ENCODE data around the gene PTPRM.

The PTPRM gene

DNA sequence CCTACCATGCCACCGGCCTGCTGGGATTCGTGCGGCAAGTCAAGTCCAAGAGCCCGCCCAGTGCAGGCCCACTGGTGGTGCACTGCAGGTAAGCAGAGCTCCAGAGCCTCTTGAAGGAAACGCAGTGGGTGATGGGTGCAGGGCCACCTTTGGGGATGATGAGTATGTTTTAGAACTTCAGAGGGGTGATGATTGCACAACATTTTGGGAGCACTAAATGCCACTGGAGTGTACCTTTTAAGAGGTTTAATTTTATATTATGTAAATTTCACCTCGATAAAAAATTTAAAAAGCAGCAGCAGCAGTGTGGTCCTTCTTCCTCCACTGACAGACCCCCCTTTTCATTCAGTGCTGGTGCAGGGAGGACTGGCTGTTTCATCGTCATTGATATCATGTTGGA is 809.0 kb downstream of the PTPRM start:
- FAIRE-seq: no peak

- FAIRE-seq: no peak
Observed at GRCh38 chr18:8379187-8379941, 812.2 kb downstream of the PTPRM start.

GRCh38 chr18:8380006-8380405 is 812.9 kb downstream of the PTPRM start:
- FAIRE-seq: no peak

DNA sequence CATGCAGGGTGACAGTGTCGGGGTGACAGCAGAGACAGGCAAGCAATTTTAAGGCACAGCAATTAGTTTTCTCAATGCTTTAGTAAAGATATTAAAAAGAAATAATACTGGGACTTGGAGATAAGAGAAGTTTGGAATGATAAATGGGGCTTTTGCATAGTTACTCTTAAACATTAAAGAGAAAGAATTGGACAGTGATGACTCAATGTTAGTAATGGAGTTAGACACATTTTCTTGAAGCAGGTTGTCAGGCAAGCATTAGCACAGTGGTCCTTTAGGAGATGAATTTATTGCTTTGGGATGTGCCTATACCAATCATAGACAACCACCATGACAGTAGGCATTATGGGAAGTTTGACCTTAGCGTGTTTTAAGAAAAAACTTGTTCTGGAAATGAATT is 813.8 kb downstream of the PTPRM start:
- FAIRE-seq: no peak

DNA sequence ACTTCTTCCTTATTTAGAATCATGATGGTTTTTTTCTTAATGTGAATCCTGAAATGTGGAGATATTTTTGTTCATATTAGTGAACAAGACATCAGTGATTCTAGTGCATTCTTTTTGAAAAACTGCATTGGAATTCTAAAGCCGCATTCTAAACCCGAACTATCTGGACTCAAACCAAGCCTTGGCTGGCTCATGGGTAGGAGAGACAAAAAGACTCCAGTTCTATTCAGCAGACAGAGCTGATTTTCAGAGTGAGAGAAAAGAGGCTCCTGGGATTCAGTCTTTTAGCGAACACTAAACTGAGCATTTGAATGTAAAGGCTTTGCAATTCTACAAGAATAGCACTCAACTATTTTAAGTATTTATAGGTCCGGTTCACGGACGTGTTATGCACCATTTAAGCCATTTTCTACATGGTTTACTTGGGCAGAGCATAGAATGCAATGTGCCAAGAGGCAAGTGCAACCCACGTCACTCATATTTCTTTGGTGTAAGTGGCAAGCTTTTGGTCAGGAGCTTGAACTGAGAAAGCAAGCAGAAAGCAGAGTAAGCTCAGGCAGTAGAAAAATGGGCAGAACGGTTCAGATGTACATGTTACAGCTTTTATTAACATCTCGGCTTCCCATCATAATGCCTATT is 814.8 kb downstream of the PTPRM start:
- FAIRE-seq: no peak

- no peak for FAIRE-seq
Observed at GRCh38 chr18:8385400-8385799, 818.3 kb downstream of the PTPRM start.

DNA sequence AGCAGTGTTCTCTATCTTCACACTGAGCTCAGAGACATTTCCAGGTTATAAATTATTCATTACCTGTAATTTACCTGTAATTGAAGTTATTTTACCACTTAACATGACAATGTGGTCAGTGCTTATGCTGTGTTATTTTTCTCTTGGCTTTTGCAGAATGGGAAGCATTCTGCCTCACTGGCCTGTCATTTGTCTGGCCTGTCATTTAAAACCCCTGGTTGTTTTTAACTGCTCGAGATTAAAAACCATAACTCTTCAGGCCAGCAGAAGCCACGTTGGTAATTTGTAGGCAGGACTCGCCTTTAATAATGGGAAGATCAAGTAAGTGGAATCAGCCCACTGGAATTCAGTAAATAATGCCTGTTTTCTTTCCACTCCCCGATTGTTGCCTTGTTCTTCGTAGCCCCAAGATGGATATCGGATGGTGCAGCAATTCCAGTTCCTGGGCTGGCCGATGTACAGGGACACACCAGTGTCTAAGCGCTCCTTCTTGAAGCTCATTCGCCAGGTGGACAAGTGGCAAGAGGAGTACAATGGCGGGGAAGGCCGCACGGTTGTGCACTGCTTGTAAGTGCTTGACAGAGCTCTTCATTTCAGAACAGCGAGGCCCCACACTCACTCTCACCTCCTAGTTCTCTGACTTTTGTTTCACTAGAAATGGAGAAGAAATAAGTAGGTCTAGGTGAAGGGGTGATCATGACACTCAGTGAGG is 819.7 kb downstream of the PTPRM start:
- no peak for FAIRE-seq

DNA sequence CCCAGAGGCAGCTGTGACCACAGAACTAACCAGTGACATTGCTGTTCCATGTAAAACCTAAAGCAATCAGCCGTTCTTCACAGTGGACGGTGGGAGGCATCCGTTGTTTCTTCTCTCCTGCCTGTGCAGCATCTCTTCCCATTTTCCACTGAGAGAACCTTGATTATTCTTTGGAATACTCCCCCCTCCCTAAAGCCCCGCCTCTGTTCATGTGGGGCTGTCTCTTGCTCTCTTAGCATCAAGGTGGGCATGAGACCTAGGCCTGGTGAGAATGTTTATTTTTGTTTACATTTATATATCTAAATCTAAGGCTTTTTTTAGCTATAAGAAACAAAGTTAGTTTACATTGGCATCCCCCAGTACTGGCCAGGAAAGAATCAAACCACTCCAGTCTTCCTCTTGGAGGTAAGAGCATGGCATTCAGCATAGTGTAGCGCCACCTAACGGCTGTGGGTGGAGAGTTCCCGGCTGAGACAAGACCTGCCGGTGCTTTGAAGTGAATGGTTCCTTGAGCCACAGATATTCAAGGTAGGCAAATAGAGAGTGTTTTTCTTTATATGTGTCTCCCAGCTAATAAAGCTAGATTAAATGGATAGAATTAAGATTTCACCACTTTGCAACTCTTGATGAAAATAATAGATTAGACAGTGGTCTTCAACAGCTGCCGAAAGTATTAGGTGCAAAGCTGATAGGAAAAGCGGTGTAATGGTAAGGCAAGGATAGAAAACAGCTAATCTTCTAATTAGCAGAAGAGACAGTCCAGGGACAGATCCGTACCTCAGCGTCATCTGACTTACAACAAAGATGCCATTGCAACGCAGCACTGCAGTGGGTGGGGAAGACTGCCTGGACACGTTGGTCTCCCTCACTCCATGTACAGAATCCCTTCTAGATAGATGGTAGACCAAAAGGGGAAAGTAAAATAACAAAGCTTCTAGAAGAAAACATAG is 822.5 kb downstream of the PTPRM start:
- FAIRE-seq: no peak

DNA sequence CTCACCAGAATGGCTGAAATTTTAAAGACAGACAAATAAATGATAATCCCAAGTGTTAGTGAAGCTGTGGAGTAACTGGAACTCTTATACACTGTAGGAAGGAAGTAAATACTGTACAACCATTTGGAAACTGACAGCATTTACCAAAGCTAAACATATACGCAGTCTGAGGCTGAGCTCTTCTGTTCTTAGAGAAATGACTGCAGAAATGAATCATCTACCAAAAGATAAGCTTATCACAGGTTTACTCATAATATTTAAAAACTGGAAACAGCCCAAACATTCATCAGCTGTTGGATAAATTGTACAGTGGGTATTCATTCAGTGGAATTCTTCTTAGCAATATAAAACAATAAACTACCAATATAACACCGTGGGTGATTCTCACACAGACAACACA is 824.0 kb downstream of the PTPRM start:
- FAIRE-seq: no peak

- FAIRE-seq: no peak
Observed at GRCh38 chr18:8396254-8396653, 829.1 kb downstream of the PTPRM start.

- no peak for FAIRE-seq
Observed at GRCh38 chr18:8397034-8397433, 829.9 kb downstream of the PTPRM start.

DNA sequence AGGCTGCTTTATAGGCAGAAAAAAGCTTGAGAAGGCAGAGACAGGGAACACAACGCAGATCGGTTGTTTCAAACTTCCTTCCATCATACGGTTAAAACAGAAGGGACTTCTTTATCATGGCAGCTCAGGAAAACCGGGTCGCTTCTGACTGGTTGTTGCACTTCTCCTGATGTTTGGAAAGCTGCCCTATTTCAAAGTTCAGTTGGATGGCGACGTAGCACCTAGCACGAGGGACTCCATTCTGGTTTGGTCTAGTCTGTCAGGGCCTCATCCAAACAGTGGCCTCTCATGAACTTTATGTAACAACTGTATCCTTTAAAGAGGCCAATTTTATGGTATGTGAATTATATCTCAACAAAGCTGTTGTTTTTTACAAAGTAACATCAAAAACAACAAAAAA is 832.0 kb downstream of the PTPRM start:
- no peak for FAIRE-seq

DNA sequence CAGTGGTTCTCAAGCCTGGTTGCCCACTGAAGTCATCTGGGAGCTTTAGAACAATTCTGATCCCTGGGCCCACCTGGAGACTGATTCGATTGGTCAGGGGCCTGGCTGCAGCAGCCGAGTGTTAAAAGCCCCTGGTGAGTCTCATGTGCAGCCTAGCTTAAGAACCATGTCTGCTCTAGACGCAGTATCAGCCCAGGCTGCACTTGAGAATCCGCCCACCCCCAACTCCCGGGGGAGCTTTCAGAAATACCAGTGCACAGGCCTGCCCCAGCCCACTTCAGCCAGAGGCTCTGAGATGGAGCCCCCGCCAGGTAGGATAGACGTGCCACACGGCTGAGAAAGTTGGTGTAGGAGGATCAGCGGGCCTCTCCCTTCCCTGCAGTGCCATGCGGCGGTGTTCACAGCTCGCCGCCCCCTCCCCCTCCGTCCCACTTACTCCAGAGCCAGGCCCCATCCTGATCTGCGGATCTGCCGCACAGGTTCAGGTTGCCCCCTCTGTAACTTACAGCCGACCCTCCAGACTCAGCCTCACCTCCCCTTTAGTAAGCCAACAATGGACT is 833.2 kb downstream of the PTPRM start:
- no peak for FAIRE-seq

DNA sequence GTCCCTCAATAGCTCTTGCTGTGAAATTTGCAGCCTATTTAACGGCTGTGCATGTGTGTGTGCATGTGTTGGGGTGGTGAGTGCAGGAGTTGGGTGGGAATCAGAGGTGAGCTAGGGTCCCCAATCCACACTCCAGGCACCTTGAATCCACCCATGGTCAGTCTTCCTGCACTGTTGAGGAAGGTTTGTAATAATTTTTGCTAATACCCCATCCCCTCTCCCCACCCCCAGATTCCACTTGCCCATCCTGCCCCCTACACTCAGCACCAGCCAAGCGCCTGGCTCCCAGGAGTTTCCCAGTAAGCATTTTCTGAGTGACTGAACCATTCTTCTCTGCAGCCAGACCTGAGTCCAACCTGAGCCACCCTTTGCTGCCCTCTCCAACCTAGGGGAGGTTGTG is 833.7 kb downstream of the PTPRM start:
- no peak for FAIRE-seq

DNA sequence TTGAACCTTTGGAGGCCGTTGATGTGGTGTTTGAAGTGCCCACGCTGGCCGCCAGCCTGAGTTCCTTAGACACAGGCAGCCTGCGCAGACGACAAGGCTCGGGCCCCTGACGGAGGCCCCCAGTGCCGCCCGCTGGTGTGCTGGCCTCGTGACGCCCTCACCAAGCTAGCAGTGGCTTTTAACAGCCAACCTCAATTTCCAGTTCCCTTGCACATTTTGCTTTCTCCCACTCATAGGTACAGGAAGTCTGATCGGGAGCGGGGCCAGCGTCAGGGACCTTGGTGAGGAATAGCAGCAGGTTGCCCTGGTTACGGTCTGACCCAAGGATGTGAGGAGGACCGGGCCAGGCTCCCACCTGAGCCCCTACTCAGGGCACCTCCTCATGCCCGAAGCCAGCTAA is 834.5 kb downstream of the PTPRM start:
- no peak for FAIRE-seq

DNA sequence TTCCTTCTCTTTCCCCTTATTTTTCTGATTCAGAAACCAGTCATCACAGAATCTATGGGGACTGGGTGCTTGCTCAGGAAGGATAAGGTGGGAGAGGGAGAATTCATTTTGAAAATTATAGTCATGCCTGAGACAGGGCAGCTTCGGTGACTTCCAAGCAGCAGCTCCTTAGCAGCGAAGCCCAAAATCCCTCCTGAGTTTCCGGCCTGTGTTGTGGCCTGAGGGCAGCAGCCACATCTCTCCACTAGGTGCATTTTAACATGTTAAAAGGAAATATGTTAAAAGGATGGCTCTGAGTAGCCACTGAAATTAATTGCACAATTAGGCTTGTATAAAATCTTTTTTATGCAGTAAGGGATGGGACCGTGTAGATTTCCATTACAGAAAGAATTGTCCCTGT is 835.1 kb downstream of the PTPRM start:
- no peak for FAIRE-seq

DNA sequence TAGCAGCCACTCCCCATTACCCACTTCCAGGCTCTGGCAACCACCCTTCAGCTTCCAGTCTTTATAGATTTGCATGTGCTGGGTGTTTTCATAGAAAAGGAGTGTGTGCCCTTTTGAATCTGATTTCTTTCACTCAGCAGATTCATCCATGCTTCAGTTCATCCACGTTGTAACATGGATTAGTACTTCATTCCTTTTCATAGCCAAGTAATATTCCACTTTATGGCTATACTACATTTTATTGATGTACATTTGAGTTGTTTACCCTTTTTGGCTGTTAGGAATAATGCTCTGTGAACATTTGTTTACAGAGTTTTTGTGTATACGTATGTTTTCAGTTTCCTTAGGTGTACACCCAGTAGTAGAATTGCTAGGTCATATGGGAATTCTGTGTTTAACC is 836.6 kb downstream of the PTPRM start:
- no peak for FAIRE-seq

GRCh38 chr18:8406186-8406867 is 839.2 kb downstream of the PTPRM start:
- FAIRE-seq: no peak

DNA sequence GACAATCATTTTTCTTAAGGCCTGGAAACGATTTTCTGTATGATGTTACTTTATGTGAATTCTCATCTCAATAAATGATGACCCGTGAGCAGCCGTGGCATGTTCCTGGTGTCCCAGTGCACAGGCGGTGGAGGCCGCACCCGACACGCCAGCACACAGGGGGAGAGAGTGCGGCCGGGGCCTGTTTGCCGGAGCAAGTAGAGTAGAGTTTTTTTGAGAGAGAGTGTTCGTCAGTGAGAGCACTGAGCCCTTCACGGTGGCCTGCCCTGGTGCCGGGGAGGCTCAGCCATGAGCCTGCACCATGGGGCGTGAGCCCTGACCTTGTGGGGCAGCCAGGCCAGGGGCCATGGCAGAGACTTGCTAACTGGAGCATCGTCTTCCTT is 839.7 kb downstream of the PTPRM start:
- FAIRE-seq: no peak

GRCh38 chr18:8409151-8409550 is 842.0 kb downstream of the PTPRM start:
- FAIRE-seq: no peak

- FAIRE-seq: no peak
Observed at GRCh38 chr18:8411492-8411891, 844.4 kb downstream of the PTPRM start.

DNA sequence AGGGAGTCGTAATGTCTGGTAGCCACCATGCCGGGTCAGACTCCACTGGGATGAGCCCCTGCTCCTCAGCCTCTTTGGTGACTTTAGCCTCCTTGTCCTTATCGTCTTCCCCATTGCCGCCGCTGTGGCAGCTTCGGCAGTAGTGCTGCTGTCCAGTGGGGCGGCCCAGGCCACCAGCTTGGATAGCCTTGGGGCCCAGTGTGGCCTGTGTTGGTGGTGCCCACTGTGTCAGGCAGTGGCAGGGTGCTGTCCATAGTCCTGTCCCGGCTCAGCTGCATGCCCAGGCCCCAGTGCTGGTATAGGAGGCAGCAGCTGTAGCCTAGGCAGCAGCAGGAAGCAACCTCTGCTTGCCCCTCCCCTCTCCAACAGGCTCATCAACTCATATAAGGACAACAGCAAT is 845.0 kb downstream of the PTPRM start:
- FAIRE-seq: no peak
